Right lobe of liver (tissue), 6 donors: Measurements from ENCODE around the gene VWA8. TPM values are rescaled to one million over a fixed set of nuclear protein-coding genes. Genes with fewer than 3 reads are reported as not detected.

Experiments
- ATAC-seq, 4 donors: fragments of 200-7000 bp; cut with Tn5 transposase; one replicate each; pipeline ENCODE4 v1.9.1; 2020; ENCODE audit warnings: mild to moderate bottlenecking in 4 of 4, moderate library complexity in 4 of 4
- DNase-seq, 3 donors: peaks; one replicate each; pipeline ENCODE4 v3.0.0-alpha.2; 2020
- H3K27ac ChIP-seq, 3 donors: fragments of 200-600 bp; one replicate each; pipeline ENCODE4 v1.8.0; 2022
- H3K27me3 ChIP-seq, 2 donors: fragments of 200-600 bp; one replicate each; pipeline ENCODE4 v1.8.0; 2022
- H3K36me3 ChIP-seq, 4 donors: fragments of 200-600 bp; sonication (generic) in 1 of 4; one replicate each; pipeline versions ENCODE4 v1.5.1 to v1.8.0; 2017 to 2022; ENCODE audit warnings: control low read depth in 1 of 4
- H3K4me1 ChIP-seq, 4 donors: fragments of 200-600 bp; sonication (generic) in 1 of 4; one replicate each; pipeline versions ENCODE4 v1.5.1 to v1.8.0; 2017 to 2022; ENCODE audit warnings: control low read depth in 1 of 4
- H3K4me3 ChIP-seq, 3 donors: fragments of 200-600 bp; one replicate each; pipeline ENCODE4 v1.8.0; 2022
- H3K9me3 ChIP-seq, 4 donors: fragments of 200-600 bp; sonication (generic) in 1 of 4; one replicate each; pipeline versions ENCODE4 v1.5.1 to v1.8.0; 2017 to 2022; ENCODE audit warnings: control low read depth in 1 of 4
- POLR2A ChIP-seq: fragments of 450-650 bp; IDR thresholded peaks from one replicate; pipeline ENCODE4 v1.6.1; 2017; ENCODE audit warnings: antibody characterized with exemption, mild to moderate bottlenecking
- WGBS: methylation state at CpG from one replicate; pipeline ENCODE4 v1.1.6; 2018; ENCODE audit warnings: low coverage, low lambda C conversion rate; ENCODE audit not compliant: insufficient coverage; ENCODE audit errors: missing lambda C conversion rate; 5-methylcytosine and 5-hydroxymethylcytosine counted together
- intact Hi-C, 2 donors: fragments of 100-400 bp; cut with DNase I; formaldehyde crosslinking; loops; one replicate each; pipeline versions ENCODE4 v1.11.2 to v1.14.1; 2022
- total RNA-seq, 6 experiments: library from RNA; depleted of rRNA in 2 of 6; stranded (reverse); fragments of >200 nt in 2 of 6; fragmentation: NEBNext Ultra II Directional in 3 of 6; extraction: Animal tissue kit (Norgen Biotek cat#: 25700) in 3 of 6; gene quantifications; one replicate each; pipeline versions ENCODE4 v1.1.0 to v1.2.4, GENCODE V29; 2016 to 2023
- TF ChIP-seq, protein P1 (sequence below), 4 donors: fragments of 200-600 bp in 3 of 4; fragments of 450-650 bp in 1 of 4; IDR thresholded peaks; one replicate each; pipeline versions ENCODE4 v1.5.1 to v1.8.0; 2016 to 2022; ENCODE audit warnings: antibody characterized with exemption in 4 of 4, mild to moderate bottlenecking in 2 of 4
- donor health status: DM: no; HTN: yes; CAD: no.
- donor health status: DM: no; HTN: no; CAD: no.
- donor health status: DM: no; HTN: no; CAD: no.
- donor health status: DM: no; HTN: yes; CAD: no.
- donor health status: DM: no; HTN: yes; CAD: no.

VWA8 gene
- total RNA-seq, 6 experiments from 2014 or later: 19.4 to 33.8 (median 30.8) TPM

DNA sequence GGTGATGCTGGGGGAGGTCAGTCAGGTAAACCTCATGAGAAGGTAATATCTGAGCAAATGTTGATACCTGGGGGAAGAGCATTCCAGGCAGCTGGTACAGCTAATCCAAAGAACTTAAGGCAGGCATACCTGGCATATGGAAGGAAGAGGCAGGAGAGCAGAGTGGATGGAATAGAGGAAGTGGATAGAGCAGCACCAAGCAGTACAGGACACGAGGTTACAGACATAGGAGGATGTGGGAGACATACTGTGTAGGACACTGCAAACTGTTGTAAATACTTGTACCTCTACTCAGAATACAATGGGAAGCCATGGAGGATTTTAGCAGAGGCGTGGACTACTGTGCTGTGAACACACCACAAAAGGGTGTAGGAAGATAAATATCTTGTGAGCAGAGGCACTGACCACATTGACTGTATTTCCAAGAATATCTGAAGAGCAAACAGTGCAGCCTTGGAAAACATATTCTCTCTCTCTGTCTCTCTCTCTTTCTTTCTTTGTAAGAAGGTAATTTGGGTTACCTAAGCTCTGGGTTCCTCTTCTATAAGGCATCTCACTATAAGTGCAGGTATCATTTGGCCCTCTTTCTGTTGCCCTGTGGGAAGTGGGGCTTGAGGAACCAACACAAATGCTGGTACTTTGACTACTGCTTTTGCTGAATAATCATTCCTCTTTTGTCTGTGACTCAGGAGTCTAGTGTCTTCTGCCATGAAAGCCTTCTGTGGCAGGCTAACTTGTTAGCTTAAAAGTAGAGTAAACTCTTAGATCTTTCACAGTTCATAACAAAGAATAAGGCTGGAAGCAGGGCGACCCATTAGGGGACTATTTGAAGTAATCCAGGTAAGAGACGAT, 238.0 kb downstream of the VWA8 start:
- intact Hi-C loops: no loop called here
- Histone ChIP-seq H3K4me1 (peaks cover 0 to 26% (median 6%) of the 10 kb centered on the region in 4 donors), H3K36me3 (peaks cover 0 to 4% (median 0%) of the 10 kb centered on the region in 4 donors), H3K27ac (peak overlapping the region in 1 of 3 donors; percentile 13), H3K27me3 (no peaks in the 10 kb centered on the region), H3K4me3 (no peak overlapping the region), H3K9me3 (no peaks in the 10 kb centered on the region)
- WGBS: 78% methylated on average over 3 of the region's 4 CpGs
- TF ChIP-seq, protein P1, sequence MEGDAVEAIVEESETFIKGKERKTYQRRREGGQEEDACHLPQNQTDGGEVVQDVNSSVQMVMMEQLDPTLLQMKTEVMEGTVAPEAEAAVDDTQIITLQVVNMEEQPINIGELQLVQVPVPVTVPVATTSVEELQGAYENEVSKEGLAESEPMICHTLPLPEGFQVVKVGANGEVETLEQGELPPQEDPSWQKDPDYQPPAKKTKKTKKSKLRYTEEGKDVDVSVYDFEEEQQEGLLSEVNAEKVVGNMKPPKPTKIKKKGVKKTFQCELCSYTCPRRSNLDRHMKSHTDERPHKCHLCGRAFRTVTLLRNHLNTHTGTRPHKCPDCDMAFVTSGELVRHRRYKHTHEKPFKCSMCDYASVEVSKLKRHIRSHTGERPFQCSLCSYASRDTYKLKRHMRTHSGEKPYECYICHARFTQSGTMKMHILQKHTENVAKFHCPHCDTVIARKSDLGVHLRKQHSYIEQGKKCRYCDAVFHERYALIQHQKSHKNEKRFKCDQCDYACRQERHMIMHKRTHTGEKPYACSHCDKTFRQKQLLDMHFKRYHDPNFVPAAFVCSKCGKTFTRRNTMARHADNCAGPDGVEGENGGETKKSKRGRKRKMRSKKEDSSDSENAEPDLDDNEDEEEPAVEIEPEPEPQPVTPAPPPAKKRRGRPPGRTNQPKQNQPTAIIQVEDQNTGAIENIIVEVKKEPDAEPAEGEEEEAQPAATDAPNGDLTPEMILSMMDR (IDR thresholded peaks at IDR 0.05): no peak
- no peak for TF ChIP-seq POLR2A
- no peak for DNase-seq
- no peak for ATAC-seq

- H3K27me3 ChIP-seq: no peaks in the 10 kb centered on the region
- TF ChIP-seq POLR2A: no peak
- TF ChIP-seq, protein P1 (IDR thresholded peaks at IDR 0.05): peak in 1 of 4 donors; percentile 15
- no peak overlapping the region for H3K4me3 ChIP-seq
- peak; percentile 82 to 89 (median 84) for ATAC-seq
- H3K36me3 ChIP-seq: no peaks in the 10 kb centered on the region
- peaks cover 0 to 26% (median 6%) of the 10 kb centered on the region in 4 donors for H3K4me1 ChIP-seq
- 57% methylated on average over 5 of the region's 5 CpGs for WGBS
- peak overlapping the region; percentile 38 to 80 (median 53) for H3K27ac ChIP-seq
- H3K9me3 ChIP-seq: no peaks in the 10 kb centered on the region
- DNase-seq: no peak
- intact Hi-C loops: no loop called here
Measured at GRCh38 chr13:41720839-41721561, 239.9 kb downstream of the VWA8 start.

DNA sequence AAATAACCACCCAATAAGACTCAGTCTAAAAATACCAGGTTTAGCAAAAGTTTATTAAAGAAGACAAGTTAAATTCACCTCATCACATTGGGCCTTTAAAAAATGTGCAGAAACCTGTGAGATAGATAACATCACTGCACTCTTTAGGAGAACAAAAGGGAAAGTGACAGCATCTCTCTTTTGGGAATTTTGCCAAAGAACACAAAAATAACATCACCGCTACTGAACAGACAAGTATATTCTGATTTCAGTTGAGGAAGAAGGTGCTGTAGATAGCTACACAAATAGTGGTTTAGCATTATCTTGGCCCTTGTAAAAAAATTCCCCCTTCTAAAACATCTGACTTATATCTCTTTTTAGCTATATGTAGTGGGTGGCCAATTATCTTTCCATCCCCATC, 244.7 kb downstream of the VWA8 start:
- DNase-seq: no peak
- Histone ChIP-seq H3K9me3 (no peaks in the 10 kb centered on the region), H3K27ac (no peak overlapping the region), H3K36me3 (no peaks in the 10 kb centered on the region), H3K27me3 (no peaks in the 10 kb centered on the region), H3K4me3 (no peak overlapping the region), H3K4me1 (peaks cover 0 to 21% (median 4%) of the 10 kb centered on the region in 4 donors)
- WGBS: 53% methylated on average over 1 of the region's 1 CpG
- TF ChIP-seq, protein P1 (IDR thresholded peaks at IDR 0.05): no peak
- TF ChIP-seq POLR2A: no peak
- intact Hi-C loops: no loop called here
- peak in 1 of 4 donors; percentile 28 for ATAC-seq

GRCh38 chr13:41713405-41713804, 247.5 kb downstream of the VWA8 start:
- ATAC-seq (no peak), DNase-seq (no peak)
- Histone ChIP-seq H3K36me3 (no peaks in the 10 kb centered on the region), H3K27me3 (no peaks in the 10 kb centered on the region), H3K9me3 (no peaks in the 10 kb centered on the region), H3K4me3 (no peak overlapping the region), H3K27ac (no peak overlapping the region), H3K4me1 (no peaks in the 10 kb centered on the region)
- TF ChIP-seq, protein P1 (IDR thresholded peaks at IDR 0.05): no peak
- TF ChIP-seq POLR2A: no peak
- WGBS: 57% methylated on average over 1 of the region's 1 CpG
- intact Hi-C loops: no loop called here
